Fibroblast of villous mesenchyme (primary cell): ENCODE measurements around the gene ANKRD44. TPM values are rescaled to one million over a fixed set of nuclear protein-coding genes. Genes with fewer than 3 reads are reported as not detected.

ENCODE experiments used
- DNase-seq: peaks from one replicate; pipeline ENCODE4 v3.0.0-alpha.2; 2010; ENCODE audit warnings: low read depth
- H3K4me3 ChIP-seq: 2 replicates; pipeline ENCODE4 v1.5.1; 2011; ENCODE audit warnings: low read depth, mild to moderate bottlenecking, low read length
- CTCF ChIP-seq: IDR thresholded peaks from 2 replicates; pipeline ENCODE4 v1.5.1; 2012; ENCODE audit warnings: low read depth, mild to moderate bottlenecking, low read length; ENCODE audit not compliant: insufficient read depth
- total RNA-seq: library from RNA; depleted of rRNA; stranded (reverse); fragments of >200 nt; gene quantifications from 2 replicates; pipeline ENCODE4 v1.2.3, GENCODE V29; 2012

The ANKRD44 gene
- total RNA-seq, 1 donor: 3.9 TPM

DNA sequence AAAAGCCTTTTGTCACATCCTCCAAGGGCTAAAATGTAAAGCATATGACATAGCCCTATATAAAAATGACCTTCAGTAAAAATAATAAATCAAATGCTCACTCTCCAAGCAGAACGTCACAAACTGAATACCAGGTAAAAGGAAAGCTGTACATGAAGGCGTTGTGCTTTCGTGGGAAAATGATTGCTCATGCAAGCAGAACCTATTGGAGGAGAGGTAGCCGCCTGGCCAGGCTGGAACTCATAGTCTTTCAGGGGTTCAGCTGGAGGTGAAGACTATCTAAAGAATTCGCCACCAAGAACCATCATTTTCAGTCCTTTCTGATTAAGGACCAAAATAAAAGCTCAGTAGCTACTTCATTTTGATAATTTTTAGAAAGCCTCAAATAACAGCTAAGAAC is 44.7 kb downstream of the ANKRD44 start:
- no peak overlapping the region for H3K4me3 ChIP-seq
- no peak for TF ChIP-seq CTCF
- no peak for DNase-seq

- no peak for TF ChIP-seq CTCF
- no peak overlapping the region for H3K4me3 ChIP-seq
- DNase-seq: no peak
Measured at GRCh38 chr2:197265036-197265435, 45.5 kb downstream of the ANKRD44 start.

DNA sequence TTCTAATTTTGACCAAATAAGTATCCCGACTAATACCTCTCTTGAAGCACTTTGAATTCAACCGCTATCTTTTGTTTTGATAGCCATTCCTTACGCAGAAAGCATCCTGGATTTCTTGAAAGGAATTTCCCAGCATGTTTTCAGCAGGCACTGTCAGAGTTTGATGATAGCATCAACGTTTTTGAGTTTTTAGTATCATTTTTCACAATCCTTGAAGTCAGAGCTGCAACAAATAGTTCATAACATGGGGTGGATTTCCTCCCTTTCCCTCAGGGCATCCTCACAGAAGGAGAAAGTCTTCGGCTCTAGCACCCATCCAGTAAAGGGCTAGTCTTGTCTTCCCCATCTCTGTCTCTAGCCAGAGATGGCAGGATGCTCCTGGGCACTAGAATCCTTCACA is 46.2 kb downstream of the ANKRD44 start:
- no peak for DNase-seq
- H3K4me3 ChIP-seq: no peak overlapping the region
- TF ChIP-seq CTCF: no peak

GRCh38 chr2:197263077-197263476 is 47.5 kb downstream of the ANKRD44 start:
- no peak overlapping the region for H3K4me3 ChIP-seq
- no peak for DNase-seq
- no peak for TF ChIP-seq CTCF

DNA sequence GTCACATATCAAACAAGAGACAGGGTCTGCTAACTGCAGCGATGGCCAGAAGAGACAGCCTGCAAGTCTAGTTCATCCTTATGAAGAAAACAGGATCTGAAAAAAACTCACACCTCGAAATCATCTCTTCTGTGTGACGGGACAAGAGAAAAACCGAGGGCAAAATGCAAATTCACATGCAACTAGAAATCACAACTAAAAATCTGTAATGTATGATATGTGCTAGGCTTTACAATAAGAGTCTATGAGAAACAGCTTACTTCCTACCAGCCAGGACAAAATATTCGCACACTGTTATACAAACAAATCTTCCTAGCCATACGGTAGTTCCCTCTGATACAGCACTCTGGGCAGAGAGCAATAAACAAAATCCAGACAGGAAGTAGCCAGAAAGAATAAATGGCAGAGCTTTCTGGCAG is 48.8 kb downstream of the ANKRD44 start:
- no peak overlapping the region for H3K4me3 ChIP-seq
- TF ChIP-seq CTCF: no peak
- DNase-seq: no peak

- DNase-seq: no peak
- H3K4me3 ChIP-seq: no peak overlapping the region
- TF ChIP-seq CTCF: no peak
Measured at GRCh38 chr2:197259470-197259999, 51.0 kb downstream of the ANKRD44 start.

GRCh38 chr2:197258580-197258979 is 52.0 kb downstream of the ANKRD44 start:
- TF ChIP-seq CTCF: no peak
- H3K4me3 ChIP-seq: no peak overlapping the region
- peak; percentile 38 for DNase-seq
